Measurements from ENCODE around the gene HDDC3. TPM values are rescaled to one million over a fixed set of nuclear protein-coding genes. Genes with fewer than 3 reads are reported as not detected.

Gene HDDC3
- total and polyA plus RNA-seq, 9 of the 15 experiments (the other 6 are each of a cell fraction or from before 2014, with no cell fraction given) = 14.9 to 55.8 (median 36.9) TPM

DNA sequence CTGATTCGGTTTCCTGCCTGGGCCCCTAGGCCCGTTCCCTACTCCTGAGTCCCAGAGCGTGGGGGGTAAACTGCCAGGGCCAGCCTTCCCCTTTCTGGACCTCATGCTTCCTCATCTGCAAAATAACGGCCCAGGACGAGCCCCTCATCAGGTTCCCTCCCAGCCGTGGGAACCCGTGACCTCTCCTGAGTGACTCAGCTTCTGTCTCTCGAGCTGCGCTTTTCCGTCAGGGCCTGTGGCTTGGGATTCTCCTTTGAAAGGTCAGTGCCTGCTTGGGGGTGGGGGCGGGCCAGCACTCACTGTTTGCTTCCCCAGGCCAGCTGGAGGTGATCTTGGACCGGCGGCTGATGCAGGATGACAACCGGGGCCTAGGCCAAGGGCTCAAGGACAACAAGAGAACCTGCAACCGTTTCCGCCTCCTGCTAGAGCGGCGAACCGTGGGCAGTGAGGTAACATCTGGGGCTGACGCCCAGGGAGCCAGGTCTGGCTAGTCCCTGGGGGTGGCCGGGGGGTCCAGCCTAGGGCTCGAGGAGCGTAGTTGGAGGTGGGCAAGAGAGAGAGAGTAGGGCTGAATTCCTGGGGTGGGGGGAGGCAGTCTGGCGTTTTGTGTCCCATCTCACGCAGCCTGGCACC is 16.4 kb downstream of the HDDC3 start (continued):
- TF ChIP-seq PCBP1 (IDR thresholded peaks at IDR 0.05; ENCODE audit: low read depth, low read length, poor library complexity, severe bottlenecking) (no peak), EGR1 (conservative IDR thresholded peaks at IDR 0.05) (peak; percentile 64), CREM (IDR thresholded peaks at IDR 0.05; ENCODE audit: low read depth) (peak; percentile 22; the same call in 1 of the 2 replicates), ZFP30 (CRISPR knock-in tag; IDR thresholded peaks at IDR 0.05; ENCODE audit: borderline replicate concordance) (no peak), ATF1 (CRISPR knock-in tag; IDR thresholded peaks at IDR 0.05) (no peak), ATF1 (tag; IDR thresholded peaks at IDR 0.05) (peak; percentile 37; the same call in 1 of the 2 replicates), SREBF2 (CRISPR knock-in tag; IDR thresholded peaks at IDR 0.05) (no peak), FOSL1 (tag; conservative IDR thresholded peaks at IDR 0.05) (peak; percentile 84), POLR3G (IDR thresholded peaks at IDR 0.05; ENCODE audit: extremely low read depth, insufficient read length, insufficient replicate concordance) (no peak)
- TF ChIP-seq, protein P1, sequence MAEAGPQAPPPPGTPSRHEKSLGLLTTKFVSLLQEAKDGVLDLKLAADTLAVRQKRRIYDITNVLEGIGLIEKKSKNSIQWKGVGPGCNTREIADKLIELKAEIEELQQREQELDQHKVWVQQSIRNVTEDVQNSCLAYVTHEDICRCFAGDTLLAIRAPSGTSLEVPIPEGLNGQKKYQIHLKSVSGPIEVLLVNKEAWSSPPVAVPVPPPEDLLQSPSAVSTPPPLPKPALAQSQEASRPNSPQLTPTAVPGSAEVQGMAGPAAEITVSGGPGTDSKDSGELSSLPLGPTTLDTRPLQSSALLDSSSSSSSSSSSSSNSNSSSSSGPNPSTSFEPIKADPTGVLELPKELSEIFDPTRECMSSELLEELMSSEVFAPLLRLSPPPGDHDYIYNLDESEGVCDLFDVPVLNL (CRISPR knock-in tag; IDR thresholded peaks at IDR 0.05; ENCODE audit: low read depth) = no peak
- TF ChIP-seq, protein P2, sequence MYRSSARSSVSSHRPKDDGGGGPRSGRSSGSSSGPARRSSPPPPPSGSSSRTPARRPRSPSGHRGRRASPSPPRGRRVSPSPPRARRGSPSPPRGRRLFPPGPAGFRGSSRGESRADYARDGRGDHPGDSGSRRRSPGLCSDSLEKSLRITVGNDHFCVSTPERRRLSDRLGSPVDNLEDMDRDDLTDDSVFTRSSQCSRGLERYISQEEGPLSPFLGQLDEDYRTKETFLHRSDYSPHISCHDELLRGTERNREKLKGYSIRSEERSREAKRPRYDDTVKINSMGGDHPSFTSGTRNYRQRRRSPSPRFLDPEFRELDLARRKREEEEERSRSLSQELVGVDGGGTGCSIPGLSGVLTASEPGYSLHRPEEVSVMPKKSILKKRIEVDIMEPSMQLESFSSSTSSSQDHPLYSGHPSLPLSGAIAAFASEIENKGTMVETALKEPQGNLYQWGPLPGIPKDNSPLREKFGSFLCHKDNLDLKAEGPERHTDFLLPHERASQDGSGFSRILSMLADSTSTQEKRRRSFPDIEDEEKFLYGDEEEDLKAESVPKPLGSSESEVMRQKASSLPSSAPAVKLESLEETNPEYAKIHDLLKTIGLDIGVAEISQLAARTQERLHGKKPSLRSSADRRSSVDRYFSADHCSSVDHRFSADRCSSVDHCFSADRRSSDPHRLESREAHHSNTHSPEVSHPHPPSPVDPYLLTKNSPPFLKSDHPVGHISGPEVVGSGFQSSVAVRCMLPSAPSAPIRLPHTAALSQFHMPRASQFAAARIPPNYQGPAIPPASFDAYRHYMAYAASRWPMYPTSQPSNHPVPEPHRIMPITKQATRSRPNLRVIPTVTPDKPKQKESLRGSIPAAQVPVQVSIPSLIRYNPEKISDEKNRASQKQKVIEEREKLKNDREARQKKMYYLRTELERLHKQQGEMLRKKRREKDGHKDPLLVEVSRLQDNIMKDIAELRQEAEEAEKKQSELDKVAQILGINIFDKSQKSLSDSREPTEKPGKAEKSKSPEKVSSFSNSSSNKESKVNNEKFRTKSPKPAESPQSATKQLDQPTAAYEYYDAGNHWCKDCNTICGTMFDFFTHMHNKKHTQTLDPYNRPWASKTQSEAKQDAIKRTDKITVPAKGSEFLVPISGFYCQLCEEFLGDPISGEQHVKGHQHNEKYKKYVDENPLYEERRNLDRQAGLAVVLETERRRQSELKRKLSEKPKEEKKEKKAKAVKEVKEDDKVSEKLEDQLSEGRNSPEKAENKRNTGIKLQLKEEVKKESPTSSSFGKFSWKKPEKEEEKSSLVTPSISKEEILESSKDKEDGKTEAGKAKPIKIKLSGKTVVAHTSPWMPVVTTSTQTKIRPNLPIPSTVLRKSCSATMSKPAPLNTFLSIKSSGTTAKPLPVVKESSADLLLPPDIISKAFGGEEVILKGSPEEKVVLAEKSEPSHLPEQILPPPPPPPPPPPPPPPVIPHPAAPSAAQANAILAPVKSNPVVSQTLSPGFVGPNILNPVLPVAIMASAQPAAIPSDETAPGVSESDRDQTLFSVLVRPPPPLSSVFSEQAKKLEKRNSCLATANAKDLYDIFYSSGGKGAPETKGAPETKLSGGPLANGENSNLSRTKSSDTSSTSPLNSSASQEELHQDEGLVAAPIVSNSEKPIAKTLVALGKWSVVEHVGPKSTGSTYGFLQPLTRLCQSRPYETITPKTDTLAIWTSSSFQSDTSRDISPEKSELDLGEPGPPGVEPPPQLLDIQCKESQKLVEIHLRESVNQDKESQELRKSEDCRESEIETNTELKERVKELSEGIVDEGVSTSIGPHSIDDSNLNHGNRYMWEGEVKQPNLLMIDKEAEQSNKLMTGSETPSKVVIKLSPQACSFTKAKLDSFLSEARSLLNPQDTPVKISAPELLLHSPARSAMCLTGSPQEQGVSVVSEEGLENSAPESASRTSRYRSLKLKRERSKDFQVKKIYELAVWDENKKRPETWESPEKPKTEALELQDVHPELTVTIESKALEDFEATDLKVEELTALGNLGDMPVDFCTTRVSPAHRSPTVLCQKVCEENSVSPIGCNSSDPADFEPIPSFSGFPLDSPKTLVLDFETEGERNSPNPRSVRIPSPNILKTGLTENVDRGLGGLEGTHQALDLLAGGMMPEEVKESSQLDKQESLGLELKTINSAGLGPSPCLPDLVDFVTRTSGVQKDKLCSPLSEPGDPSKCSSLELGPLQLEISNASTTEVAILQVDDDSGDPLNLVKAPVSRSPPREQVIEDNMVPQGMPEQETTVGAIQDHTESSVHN (IDR thresholded peaks at IDR 0.05; ENCODE audit: borderline replicate concordance in 1 of 2, low read depth in 1 of 2) = peak in 1 of 2 experiments; percentile 89; a peak in 2 of 4 replicates
- TF ChIP-seq, protein P3, sequence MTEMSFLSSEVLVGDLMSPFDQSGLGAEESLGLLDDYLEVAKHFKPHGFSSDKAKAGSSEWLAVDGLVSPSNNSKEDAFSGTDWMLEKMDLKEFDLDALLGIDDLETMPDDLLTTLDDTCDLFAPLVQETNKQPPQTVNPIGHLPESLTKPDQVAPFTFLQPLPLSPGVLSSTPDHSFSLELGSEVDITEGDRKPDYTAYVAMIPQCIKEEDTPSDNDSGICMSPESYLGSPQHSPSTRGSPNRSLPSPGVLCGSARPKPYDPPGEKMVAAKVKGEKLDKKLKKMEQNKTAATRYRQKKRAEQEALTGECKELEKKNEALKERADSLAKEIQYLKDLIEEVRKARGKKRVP (CRISPR knock-in tag; IDR thresholded peaks at IDR 0.05) = no peak
